GM19452 (cell line): ENCODE measurements around the gene MEDAG.

ENCODE experiments used
- ATAC-seq: cut with Tn5 transposase; IDR thresholded peaks from one replicate; pipeline ENCODE4 v1.9.1; 2021; ENCODE audit not compliant: unreplicated experiment

Gene MEDAG

GRCh38 chr13:30905932-30906383 is at the start of gene MEDAG:
MEDAG (plus strand) TSS chr13:30906271; CDS start chr13:30906516, 245 bp downstream.
- ATAC-seq, result no peak

DNA sequence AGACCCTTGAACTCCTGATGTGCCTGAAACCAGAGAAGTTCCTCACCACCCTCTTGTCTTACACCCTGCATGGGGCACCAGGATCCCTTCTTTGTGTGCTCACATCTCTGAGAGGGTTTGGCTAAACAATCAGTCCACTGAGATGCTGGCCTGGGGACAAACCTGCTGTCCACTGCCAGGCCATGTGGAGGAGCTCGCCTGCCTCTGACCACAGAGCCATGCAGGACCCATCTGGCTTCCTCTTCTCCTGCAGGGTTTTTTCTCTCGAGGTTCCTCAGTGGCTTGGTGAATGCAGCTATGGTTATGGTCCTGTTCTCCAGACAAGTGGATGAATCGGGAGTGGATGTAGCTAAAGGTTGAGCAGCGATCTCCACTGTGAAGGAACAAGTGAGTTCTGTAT is 49.1 kb upstream of the MEDAG start:
- ATAC-seq, result no peak

DNA sequence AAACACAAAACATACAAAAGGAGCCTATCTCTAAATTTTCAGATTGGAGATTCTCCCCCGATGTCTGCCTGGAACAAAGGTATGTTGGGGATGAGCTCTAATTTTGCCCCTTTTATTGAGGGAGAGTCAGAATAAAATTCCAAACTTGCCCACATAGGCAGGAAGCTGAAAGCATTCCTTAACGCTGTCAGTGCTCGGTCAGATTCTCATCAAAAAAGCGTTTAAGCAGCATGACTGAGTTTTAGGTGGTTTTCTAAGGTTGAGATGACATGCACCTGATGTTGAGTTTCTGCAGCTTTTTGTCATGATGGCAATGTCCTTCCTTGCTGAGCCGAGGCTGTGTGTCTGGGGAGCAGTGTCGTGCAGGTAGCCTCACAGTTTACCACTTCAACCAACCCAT is 48.4 kb upstream of the MEDAG start:
- no peak for ATAC-seq

GRCh38 chr13:30859326-30859725 is 46.7 kb upstream of the MEDAG start:
- ATAC-seq, result no peak

DNA sequence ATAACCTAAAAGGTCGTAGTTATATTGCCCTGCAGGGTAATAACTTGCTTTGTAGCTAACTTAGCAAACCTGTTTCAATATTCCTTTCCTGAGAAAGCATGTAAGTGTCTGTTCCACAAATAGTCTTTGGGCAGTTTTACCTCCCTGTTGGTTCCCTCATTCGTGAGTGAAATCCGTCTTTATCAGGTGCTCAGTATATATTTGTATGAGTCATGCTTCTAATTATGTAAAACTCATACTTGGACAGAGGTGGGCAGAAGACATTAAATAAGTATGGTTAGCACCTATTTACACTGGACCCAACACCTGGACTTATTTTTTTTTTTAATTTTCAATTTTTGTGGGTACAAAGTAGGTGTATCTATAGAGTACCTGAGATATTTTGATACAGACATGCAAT is 44.9 kb upstream of the MEDAG start:
- no peak for ATAC-seq

DNA sequence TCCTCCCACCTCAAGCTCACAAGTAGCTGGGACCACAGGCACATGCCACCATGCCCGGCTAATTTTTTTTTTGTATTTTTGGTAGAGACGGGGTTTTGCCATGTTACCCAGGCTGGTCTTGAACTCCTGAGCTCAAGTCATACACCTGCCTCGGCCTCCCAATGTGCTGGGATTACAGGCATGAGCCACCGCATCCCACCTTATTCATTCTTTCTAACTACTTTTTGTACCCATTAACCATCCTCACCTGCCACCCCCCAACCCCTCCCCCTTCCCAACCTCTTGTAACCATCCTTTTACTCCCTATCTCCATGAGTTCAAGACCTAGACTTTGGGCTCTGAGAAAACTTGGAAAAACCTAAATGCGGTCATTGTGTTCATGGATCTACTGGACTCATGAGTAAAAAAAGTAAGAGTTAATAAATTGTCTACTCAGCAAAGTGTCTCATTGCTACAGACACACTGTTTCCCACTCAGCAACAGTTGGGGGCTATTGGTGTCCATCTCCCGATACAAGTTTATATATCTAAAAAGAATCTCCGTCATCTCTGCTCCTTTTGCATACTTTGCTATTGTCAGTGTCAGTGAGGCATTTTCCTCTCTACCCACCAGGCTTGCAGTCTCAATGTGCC is 44.1 kb upstream of the MEDAG start:
- ATAC-seq, result no peak

DNA sequence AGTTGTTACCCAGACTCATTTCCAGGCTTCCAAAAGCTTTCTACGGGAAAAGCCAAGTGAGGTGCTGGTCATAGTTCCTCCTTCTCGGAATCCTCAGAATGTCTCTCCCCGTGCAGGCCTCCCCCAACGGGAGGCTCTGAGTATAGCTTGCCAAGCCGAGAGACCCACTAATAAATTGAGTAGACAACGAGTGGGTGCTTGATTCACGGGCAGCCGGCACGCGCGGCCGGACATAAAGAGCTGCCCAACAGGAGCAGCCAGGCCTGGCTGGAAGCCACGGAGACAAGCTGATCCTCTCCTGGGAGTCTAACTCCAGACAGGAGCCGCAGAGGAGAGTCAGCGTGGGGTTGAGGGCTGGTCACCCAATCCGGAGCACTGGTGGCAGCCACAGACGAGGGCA is 43.4 kb upstream of the MEDAG start:
- ATAC-seq, result no peak

GRCh38 chr13:30863231-30863630 is 42.8 kb upstream of the MEDAG start:
- no peak for ATAC-seq

- no peak for ATAC-seq
Observed at GRCh38 chr13:30863796-30864195, 42.3 kb upstream of the MEDAG start.

DNA sequence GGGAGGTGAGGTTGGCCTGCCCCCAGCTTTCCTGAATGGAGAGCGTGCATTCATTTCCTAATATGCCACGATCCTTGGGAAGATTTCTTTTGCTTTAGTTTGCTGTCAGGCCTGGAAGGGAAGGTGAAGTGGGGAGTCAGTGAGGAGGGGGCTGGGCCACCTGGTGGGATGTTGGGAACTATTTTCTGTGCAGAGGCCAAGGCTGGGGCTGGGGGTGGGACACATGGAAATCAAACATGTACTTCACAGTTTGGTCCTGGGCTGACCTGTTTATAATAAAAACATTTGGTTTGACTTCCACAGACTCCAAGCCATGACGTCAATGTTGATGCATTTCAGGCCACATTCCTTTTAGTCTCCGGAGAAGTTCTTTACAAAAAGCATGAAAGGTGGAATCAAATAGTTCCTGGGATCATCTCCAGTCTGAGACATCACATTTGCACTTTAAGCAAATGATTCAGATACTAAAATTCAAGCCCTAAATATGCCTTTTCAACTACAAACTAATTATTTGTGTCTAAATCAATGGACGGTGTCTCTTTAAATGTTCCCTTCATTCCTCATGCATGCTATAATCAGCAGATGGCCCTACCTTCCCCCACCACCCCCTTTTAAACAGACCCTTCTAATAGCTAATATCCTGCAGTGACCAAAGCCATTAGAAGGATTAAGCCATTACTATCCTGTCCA is 41.5 kb upstream of the MEDAG start:
- no peak for ATAC-seq

DNA sequence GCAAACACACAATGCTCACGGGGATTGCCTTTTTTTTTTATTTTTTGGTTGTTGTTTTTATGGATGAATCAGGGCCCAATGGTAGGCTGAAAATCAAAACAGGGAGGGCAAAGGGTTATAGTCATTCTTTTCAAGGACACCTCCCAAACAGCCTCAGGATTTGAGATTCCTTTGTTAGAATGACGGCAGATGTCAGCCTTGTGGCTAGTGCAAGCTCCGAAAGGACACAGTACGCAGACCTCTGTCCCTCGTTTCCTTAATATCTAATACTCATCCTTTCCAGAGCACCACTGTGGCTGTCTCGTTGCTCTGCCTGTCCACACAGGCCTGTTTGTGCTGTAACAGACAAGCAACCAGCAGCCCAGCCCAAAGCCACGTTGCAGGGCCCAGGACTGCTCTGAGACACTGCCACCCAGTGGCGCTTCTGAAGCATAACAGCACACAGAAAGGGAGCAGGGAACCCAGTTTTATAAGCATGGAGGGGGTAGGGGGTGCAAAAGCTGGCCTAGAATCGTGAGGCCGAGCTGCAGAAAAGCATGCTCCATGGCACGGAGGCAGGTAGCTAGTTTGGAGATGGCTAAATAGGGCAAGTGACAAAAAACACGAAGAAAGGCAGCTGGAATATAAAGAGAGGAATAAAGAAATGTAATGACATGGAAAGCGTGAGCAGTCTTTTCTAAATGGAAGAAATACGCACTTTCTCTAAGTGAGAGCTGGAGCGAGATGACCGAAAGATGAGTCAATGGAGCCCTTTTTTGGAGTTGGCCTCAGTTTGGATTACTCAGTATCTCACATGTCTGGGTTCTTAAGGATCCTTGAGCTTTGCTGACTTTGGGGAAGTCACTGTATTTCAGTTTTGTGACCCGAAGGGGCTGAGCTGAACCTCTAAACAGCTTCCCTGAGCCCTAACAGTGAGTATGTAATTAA is 40.7 kb upstream of the MEDAG start:
- peak; percentile 79 for ATAC-seq

- no peak for ATAC-seq
Observed at GRCh38 chr13:30866677-30867076, 39.4 kb upstream of the MEDAG start.

DNA sequence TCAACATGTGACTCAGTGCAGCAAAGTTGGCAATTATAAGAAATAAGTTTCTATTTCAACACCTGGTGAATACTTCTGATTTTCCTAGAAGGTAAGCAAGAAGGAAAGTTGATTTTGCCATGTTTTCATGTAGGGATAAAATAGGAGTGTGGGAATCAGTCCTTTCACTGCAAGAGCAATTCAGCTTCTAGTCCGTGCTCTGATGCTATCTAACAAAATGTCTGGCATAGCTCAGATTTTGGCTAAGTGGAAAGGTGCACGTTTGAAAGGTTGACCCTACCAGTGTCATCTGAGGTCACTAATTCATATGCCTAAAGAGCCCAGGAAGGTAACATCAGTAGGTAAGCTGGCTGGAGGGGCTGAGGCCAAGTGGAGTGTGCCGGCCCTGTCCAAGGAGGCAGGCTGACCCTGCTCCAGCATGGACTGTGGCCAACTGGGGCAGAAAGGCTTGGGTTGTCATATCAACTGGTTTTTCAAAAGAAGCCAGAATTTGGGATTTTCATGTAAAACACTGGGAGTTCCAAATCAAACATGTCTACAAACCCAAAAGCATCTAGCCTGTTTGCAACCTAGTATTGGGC is 38.9 kb upstream of the MEDAG start:
- no peak for ATAC-seq

DNA sequence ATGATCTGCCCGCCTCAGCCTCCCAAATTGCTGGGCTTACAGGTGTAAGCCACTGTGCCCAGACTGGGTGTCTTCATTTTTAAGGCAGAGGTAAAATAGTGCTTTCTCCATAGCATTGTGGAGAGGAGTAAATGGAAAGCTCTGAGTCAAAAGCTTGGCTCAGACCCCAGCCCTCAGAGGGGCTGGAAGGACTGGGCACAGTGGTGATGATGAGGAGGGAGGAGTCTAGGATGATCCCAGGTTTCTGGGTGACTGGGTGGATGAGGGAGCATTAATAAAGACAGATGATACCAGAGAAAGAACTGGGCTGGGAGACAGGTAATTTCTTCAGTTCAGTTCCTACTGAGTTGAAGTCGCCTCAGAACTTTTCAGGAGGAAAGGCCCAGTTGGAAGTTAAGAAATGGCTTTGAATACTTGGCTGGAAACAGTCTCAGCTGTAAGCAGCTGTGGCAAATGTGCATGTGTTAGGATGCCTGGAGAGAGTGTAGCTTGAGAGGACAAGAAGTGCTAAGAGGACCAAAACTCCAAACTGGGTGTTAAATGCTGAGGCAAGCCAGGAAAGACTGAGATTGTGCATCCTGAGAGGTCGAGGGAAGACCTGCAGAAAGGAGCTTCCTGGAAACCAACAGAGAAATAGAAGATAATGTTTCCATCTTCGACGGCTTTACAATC is 37.1 kb upstream of the MEDAG start:
- ATAC-seq, result no peak

- ATAC-seq, result no peak
Observed at GRCh38 chr13:30869491-30869890, 36.6 kb upstream of the MEDAG start.

- ATAC-seq, result no peak
Observed at GRCh38 chr13:30870049-30870884, 35.8 kb upstream of the MEDAG start.

- no peak for ATAC-seq
Observed at GRCh38 chr13:30870916-30871587, 35.0 kb upstream of the MEDAG start.

GRCh38 chr13:30871588-30872275 is 34.3 kb upstream of the MEDAG start:
- no peak for ATAC-seq

DNA sequence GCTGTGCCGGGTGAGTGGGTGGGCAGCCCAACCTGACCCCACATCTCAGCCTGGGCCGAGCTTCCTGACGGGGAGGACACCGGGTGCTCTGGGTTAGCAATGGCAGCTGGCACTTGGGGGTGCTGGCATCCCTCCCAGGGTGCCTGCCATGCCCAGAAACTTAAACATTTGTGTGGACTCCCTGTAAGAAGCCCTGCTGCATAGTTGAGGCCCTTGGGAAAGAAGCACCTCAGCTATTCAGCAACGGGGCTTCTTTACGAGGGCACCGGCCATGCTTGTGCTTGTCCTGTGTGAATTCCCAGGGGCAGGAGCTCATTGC is 33.8 kb upstream of the MEDAG start:
- no peak for ATAC-seq
